Kidney (tissue), 14 donors: Measurements from ENCODE around the gene CHIT1. TPM values are rescaled to one million over a fixed set of nuclear protein-coding genes. Genes with fewer than 3 reads are reported as not detected.

Experiments
- DNase-seq, 5 donors: peaks; one replicate each; pipeline ENCODE4 v3.0.0-alpha.2; 2013 to 2020
- FAIRE-seq: peaks from 2 replicates; lab custom pipeline; 2012; peaks lifted over from hg19 to GRCh38; lab: Jason Lieb, UNC
- H3K27ac ChIP-seq, 2 donors: one replicate each; pipeline ENCODE4 v1.7.0; 2013; ENCODE audit warnings: low read depth in 2 of 2, low read length in 2 of 2, inconsistent platforms in 1 of 2
- H3K27me3 ChIP-seq: one replicate; pipeline ENCODE4 v1.7.1; 2013; ENCODE audit warnings: low read length, inconsistent platforms; ENCODE audit not compliant: control insufficient read depth, insufficient read depth
- H3K36me3 ChIP-seq, 3 donors: one replicate each; pipeline versions ENCODE4 v1.7.0 to v1.7.1; 2013; ENCODE audit warnings: low read length in 3 of 3, control low read depth in 1 of 3, inconsistent platforms in 1 of 3; ENCODE audit not compliant: insufficient read depth in 3 of 3, control insufficient read depth in 2 of 3
- H3K4me1 ChIP-seq, 3 donors: one replicate each; pipeline versions ENCODE4 v1.7.0 to v1.7.1; 2013; ENCODE audit warnings: low read length in 3 of 3, inconsistent platforms in 1 of 3, low read depth in 1 of 3; ENCODE audit not compliant: control insufficient read depth in 2 of 3, insufficient read depth in 2 of 3
- H3K4me3 ChIP-seq, 3 donors: one replicate each; pipeline versions ENCODE4 v1.7.0 to v1.8.1; 2013; ENCODE audit warnings: low read length in 3 of 3, control low read depth in 1 of 3, inconsistent platforms in 1 of 3
- H3K9ac ChIP-seq, 3 donors: one replicate each; pipeline versions ENCODE4 v1.7.0 to v1.7.1; 2013; ENCODE audit warnings: low read length in 3 of 3, control low read depth in 1 of 3, inconsistent platforms in 1 of 3
- H3K9me3 ChIP-seq, 3 donors: one replicate each; pipeline versions ENCODE4 v1.7.0 to v1.7.1; 2013; ENCODE audit warnings: low read length in 3 of 3, control low read depth in 1 of 3, inconsistent platforms in 1 of 3; ENCODE audit not compliant: control insufficient read depth in 2 of 3, insufficient read depth in 1 of 3
- intact Hi-C: fragments of 100-400 bp; cut with DNase I; formaldehyde crosslinking; loops from one replicate; pipeline ENCODE4 v1.11.1; 2022
- polyA plus RNA-seq: library from polyadenylated mRNA; stranded (reverse); fragments of 350-450 nt; fragmentation: Illumina TruSeq; extraction: RNeasy Lipid Tissue Mini Kit (QIAGEN cat#74804); gene quantifications from one replicate; pipeline ENCODE4 v1.2.3, GENCODE V29; 2014; ENCODE audit warnings: low read depth, low replicate concordance; ENCODE audit not compliant: insufficient read depth
- total RNA-seq: library from RNA; stranded (reverse); fragmentation: NEBNext Ultra II Directional; extraction: Animal tissue kit (Norgen Biotek cat#: 25700); gene quantifications from one replicate; pipeline ENCODE4 v1.2.1, GENCODE V29; 2021
- TF ChIP-seq, protein P1 (sequence below): IDR thresholded peaks from 3 replicates; pipeline ENCODE4 v1.5.1; 2012; ENCODE audit warnings: mild to moderate bottlenecking, moderate library complexity, borderline replicate concordance; ENCODE audit not compliant: insufficient read depth; ENCODE audit errors: extremely low read depth
- donor health status: control.
- donor health status: control.
- donor health status: control.
- donor health status: control.
- donor health status: control.
- donor health status: DM: yes; HTN: yes; CAD: no.
- donor health status: Normal renal cell carcinoma (clear cell type).

Gene CHIT1
- total and polyA plus RNA-seq, 2 donors from 2014 or later = 1.1 TPM; not detected in 1

GRCh38 chr1:203228670-203229069 lies 803 bp downstream of the CHIT1 start:
- no peaks in the 10 kb centered on the region for H3K4me1 ChIP-seq
- FAIRE-seq (no peak), DNase-seq (no peak)
- TF ChIP-seq, protein P1, sequence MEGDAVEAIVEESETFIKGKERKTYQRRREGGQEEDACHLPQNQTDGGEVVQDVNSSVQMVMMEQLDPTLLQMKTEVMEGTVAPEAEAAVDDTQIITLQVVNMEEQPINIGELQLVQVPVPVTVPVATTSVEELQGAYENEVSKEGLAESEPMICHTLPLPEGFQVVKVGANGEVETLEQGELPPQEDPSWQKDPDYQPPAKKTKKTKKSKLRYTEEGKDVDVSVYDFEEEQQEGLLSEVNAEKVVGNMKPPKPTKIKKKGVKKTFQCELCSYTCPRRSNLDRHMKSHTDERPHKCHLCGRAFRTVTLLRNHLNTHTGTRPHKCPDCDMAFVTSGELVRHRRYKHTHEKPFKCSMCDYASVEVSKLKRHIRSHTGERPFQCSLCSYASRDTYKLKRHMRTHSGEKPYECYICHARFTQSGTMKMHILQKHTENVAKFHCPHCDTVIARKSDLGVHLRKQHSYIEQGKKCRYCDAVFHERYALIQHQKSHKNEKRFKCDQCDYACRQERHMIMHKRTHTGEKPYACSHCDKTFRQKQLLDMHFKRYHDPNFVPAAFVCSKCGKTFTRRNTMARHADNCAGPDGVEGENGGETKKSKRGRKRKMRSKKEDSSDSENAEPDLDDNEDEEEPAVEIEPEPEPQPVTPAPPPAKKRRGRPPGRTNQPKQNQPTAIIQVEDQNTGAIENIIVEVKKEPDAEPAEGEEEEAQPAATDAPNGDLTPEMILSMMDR = no peak
- intact Hi-C loops = no loop called here
- H3K27ac ChIP-seq = no peak overlapping the region
- H3K4me3 ChIP-seq = no peak overlapping the region
- no peaks in the 10 kb centered on the region for H3K36me3 ChIP-seq
- no peaks in the 10 kb centered on the region for H3K9me3 ChIP-seq
- H3K27me3 ChIP-seq = no peaks in the 10 kb centered on the region
- no peak overlapping the region for H3K9ac ChIP-seq

- Histone ChIP-seq H3K27me3 (no peaks in the 10 kb centered on the region), H3K4me1 (no peaks in the 10 kb centered on the region), H3K9ac (no peak overlapping the region), H3K4me3 (no peak overlapping the region), H3K27ac (no peak overlapping the region), H3K36me3 (no peaks in the 10 kb centered on the region), H3K9me3 (no peaks in the 10 kb centered on the region)
- FAIRE-seq (no peak), DNase-seq (no peak)
- intact Hi-C loops = no loop called here
- TF ChIP-seq, protein P1 = no peak
These were observed 1.9 kb downstream of the CHIT1 start for GRCh38 chr1:203227371-203228083.

- DNase-seq = no peak
- intact Hi-C loops = no loop called here
- TF ChIP-seq, protein P1 = no peak
- Histone ChIP-seq H3K4me1 (no peaks in the 10 kb centered on the region), H3K27ac (no peak overlapping the region), H3K36me3 (no peaks in the 10 kb centered on the region), H3K27me3 (no peaks in the 10 kb centered on the region), H3K9me3 (no peaks in the 10 kb centered on the region), H3K9ac (no peak overlapping the region), H3K4me3 (no peak overlapping the region)
- no peak for FAIRE-seq
These were observed 4.4 kb downstream of the CHIT1 start for GRCh38 chr1:203225071-203225470.
